Thoracic aorta (tissue), 2 donors: ENCODE data around the gene RAB44. TPM values are rescaled to one million over a fixed set of nuclear protein-coding genes. Genes with fewer than 3 reads are reported as not detected.

Experiments
- ATAC-seq: fragments of 150-250 bp; one replicate; pipeline ENCODE4 v1.8.0; 2017; ENCODE audit warnings: low read depth; ENCODE audit not compliant: insufficient number of reproducible peaks, low FRiP score
- DNase-seq: peaks from one replicate; pipeline ENCODE4 v3.0.0-alpha.2; 2020; ENCODE audit warnings: low spot score
- H3K27ac ChIP-seq, 2 donors: fragments of 200-600 bp; sonication (generic); 1 replicate in 1 of 2; 2 replicates in 1 of 2; pipeline ENCODE4 v1.5.1; 2016; ENCODE audit warnings: mild to moderate bottlenecking in 2 of 2, moderate library complexity in 2 of 2
- H3K27me3 ChIP-seq: fragments of 200-600 bp; sonication (generic); replicated peaks from 2 replicates; pipeline ENCODE4 v1.6.0; 2016; ENCODE audit warnings: mild to moderate bottlenecking; ENCODE audit not compliant: insufficient read depth
- H3K36me3 ChIP-seq: fragments of 200-600 bp; sonication (generic); one replicate; pipeline ENCODE4 v1.5.1; 2016
- H3K4me1 ChIP-seq, 2 donors: fragments of 200-600 bp; sonication (generic); 1 replicate in 1 of 2; 2 replicates in 1 of 2; pipeline versions ENCODE4 v1.5.1 to v1.6.0; 2016; ENCODE audit warnings: low read depth in 2 of 2, mild to moderate bottlenecking in 1 of 2; ENCODE audit not compliant: control insufficient read depth in 1 of 2
- H3K4me3 ChIP-seq: fragments of 200-600 bp; sonication (generic); 2 replicates; pipeline ENCODE4 v1.5.1; 2016; ENCODE audit warnings: mild to moderate bottlenecking
- H3K9me3 ChIP-seq: fragments of 200-600 bp; sonication (generic); 2 replicates; pipeline ENCODE4 v1.5.1; 2016
- CTCF ChIP-seq: fragments of 200-600 bp; sonication (generic); IDR thresholded peaks from one replicate; pipeline ENCODE4 v1.5.1; 2019; ENCODE audit warnings: antibody characterized with exemption
- total RNA-seq, 2 donors: library from RNA; depleted of rRNA; stranded (reverse); fragments of >200 nt; gene quantifications; one replicate each; pipeline versions ENCODE4 v1.1.0 to v1.2.3, GENCODE V29; 2016

Gene RAB44
- total RNA-seq, 2 donors from 2014 or later: 0.27 TPM; not detected in 1

- no peaks in the 10 kb centered on the region for H3K36me3 ChIP-seq
- no peaks in the 10 kb centered on the region for H3K27me3 ChIP-seq
- no peaks in the 10 kb centered on the region for H3K9me3 ChIP-seq
- DNase-seq (no peak), ATAC-seq (no peak)
- peak overlapping the region in 1 of 2 donors; percentile 68 for H3K27ac ChIP-seq
- no peak for TF ChIP-seq CTCF
- no peak overlapping the region for H3K4me3 ChIP-seq
- H3K4me1 ChIP-seq: peaks cover 15% of the 10 kb centered on the region in 2 donors
These were observed 31.3 kb upstream of the RAB44 start for GRCh38 chr6:36666287-36666686.

GRCh38 chr6:36666826-36667591 lies 30.6 kb upstream of the RAB44 start:
- peak; percentile 87 for ATAC-seq
- no peaks in the 10 kb centered on the region for H3K27me3 ChIP-seq
- H3K4me1 ChIP-seq: peaks cover 15% of the 10 kb centered on the region in 2 donors
- peak; percentile 67 for DNase-seq
- no peaks in the 10 kb centered on the region for H3K36me3 ChIP-seq
- no peaks in the 10 kb centered on the region for H3K9me3 ChIP-seq
- peak overlapping the region; percentile 30 to 68 for H3K27ac ChIP-seq
- H3K4me3 ChIP-seq: peak overlapping the region; percentile 14
- TF ChIP-seq CTCF: no peak

GRCh38 chr6:36668591-36668990 lies 29.0 kb upstream of the RAB44 start:
- Histone ChIP-seq H3K9me3 (no peaks in the 10 kb centered on the region), H3K27ac (no peak overlapping the region), H3K4me3 (no peak overlapping the region), H3K27me3 (no peaks in the 10 kb centered on the region), H3K4me1 (peaks cover 15% of the 10 kb centered on the region in 2 donors), H3K36me3 (no peaks in the 10 kb centered on the region)
- no peak for TF ChIP-seq CTCF
- ATAC-seq (no peak), DNase-seq (no peak)

GRCh38 chr6:36669002-36669401 lies 28.6 kb upstream of the RAB44 start:
- H3K4me1 ChIP-seq: peaks cover 15 to 19% of the 10 kb centered on the region in 2 donors
- no peak overlapping the region for H3K27ac ChIP-seq
- no peak overlapping the region for H3K4me3 ChIP-seq
- H3K36me3 ChIP-seq: no peaks in the 10 kb centered on the region
- no peaks in the 10 kb centered on the region for H3K27me3 ChIP-seq
- no peaks in the 10 kb centered on the region for H3K9me3 ChIP-seq
- DNase-seq (no peak), ATAC-seq (no peak)
- TF ChIP-seq CTCF: no peak

GRCh38 chr6:36670271-36670670 lies 27.4 kb upstream of the RAB44 start:
- H3K9me3 ChIP-seq: no peaks in the 10 kb centered on the region
- H3K4me3 ChIP-seq: no peak overlapping the region
- H3K27me3 ChIP-seq: no peaks in the 10 kb centered on the region
- no peak for DNase-seq
- TF ChIP-seq CTCF: no peak
- peaks cover 15 to 19% of the 10 kb centered on the region in 2 donors for H3K4me1 ChIP-seq
- ATAC-seq: no peak
- no peaks in the 10 kb centered on the region for H3K36me3 ChIP-seq
- H3K27ac ChIP-seq: no peak overlapping the region
